ENCODE measurements around the gene KRTAP25-1. TPM values are rescaled to one million over a fixed set of nuclear protein-coding genes. Genes with fewer than 3 reads are reported as not detected.

The KRTAP25-1 gene, protein sequence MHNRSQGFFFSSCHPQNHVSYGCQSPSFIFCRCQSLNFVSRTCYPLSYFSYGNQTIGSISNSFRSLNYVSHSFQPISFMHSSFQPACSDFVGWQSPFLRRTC
- total RNA-seq, result not detected

DNA sequence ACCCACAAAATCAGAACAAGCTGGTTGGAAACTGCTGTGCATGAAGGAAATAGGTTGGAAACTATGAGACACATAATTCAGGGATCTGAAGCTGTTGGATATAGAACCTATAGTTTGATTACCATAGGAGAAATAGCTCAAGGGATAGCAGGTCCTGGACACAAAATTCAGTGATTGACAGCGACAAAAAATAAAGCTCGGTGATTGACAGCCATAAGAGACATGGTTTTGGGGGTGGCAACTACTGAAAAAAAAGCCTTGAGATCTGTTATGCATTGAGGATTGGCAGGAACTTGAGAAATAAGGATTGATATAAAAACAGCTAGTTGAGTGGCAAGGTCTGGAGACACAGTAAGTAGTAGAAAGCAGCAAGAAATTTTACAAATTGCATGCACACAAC lies at the start of gene KRTAP25-1:
Gene KRTAP25-1, minus strand, starts transcription at position 300 of the 400 bp plus-strand sequence. Its CDS starts 24 bp downstream, at position 276.
- no peaks in the 10 kb centered on the region for H3K9me3 ChIP-seq
- intact Hi-C loops (cut with DNase I), result no loop called here
- DNase-seq, result no peak

GRCh38 chr21:30338717-30339116 lies 49.4 kb upstream of the KRTAP25-1 start:
- no peaks in the 10 kb centered on the region for H3K9me3 ChIP-seq
- 92 to 94% methylated on average over 4 of the region's 4 CpGs for WGBS, 2 donors
- no peak overlapping the region for H3K27ac ChIP-seq
- H3K27me3 ChIP-seq, result no peaks in the 10 kb centered on the region
- H3K4me1 ChIP-seq, result no peaks in the 10 kb centered on the region
- no peaks in the 10 kb centered on the region for H3K36me3 ChIP-seq
- DNase-seq, result no peak
- TF ChIP-seq, protein P1, sequence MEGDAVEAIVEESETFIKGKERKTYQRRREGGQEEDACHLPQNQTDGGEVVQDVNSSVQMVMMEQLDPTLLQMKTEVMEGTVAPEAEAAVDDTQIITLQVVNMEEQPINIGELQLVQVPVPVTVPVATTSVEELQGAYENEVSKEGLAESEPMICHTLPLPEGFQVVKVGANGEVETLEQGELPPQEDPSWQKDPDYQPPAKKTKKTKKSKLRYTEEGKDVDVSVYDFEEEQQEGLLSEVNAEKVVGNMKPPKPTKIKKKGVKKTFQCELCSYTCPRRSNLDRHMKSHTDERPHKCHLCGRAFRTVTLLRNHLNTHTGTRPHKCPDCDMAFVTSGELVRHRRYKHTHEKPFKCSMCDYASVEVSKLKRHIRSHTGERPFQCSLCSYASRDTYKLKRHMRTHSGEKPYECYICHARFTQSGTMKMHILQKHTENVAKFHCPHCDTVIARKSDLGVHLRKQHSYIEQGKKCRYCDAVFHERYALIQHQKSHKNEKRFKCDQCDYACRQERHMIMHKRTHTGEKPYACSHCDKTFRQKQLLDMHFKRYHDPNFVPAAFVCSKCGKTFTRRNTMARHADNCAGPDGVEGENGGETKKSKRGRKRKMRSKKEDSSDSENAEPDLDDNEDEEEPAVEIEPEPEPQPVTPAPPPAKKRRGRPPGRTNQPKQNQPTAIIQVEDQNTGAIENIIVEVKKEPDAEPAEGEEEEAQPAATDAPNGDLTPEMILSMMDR (IDR thresholded peaks at IDR 0.05), result no peak
- no peak for TF ChIP-seq POLR2A (IDR thresholded peaks at IDR 0.05)
- H3K4me3 ChIP-seq (replicated peaks in 1 of 3), result no peak overlapping the region
- intact Hi-C loops (cut with DNase I), result no loop called here

More for the DNA sequence above, at the start of gene KRTAP25-1:
- Histone ChIP-seq H3K4me1 (no peaks in the 10 kb centered on the region), H3K4me3 (replicated peaks in 1 of 3) (no peak within 1 kb of the TSS), H3K27ac (no peak within 1 kb of the TSS), H3K36me3 (no peaks in the 10 kb centered on the region), H3K27me3 (no peaks in the 10 kb centered on the region)
- WGBS, 2 donors, result 94 to 99% methylated on average over 2 of the region's 2 CpGs
- no peak for TF ChIP-seq POLR2A (IDR thresholded peaks at IDR 0.05)
- TF ChIP-seq, protein P1 (IDR thresholded peaks at IDR 0.05), result no peak

DNA sequence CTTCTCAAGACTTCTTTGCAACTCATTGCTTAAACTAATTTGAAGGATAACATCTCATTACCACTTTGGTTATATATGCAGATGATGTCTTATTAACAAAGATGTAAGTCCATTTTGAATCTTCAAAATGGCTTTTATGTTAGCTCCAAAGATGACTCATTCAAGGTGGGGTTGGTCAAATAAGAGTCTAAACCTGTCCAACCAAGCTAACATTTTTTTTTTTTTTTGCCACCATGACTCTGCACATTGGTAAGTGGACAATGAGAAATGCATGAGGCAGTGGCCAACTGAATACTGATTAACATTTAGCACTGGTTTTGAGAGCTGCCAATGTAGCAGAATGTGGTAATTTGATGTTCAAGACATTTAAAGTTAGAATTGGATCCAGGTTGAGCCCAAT lies 48.5 kb upstream of the KRTAP25-1 start:
- no peaks in the 10 kb centered on the region for H3K4me1 ChIP-seq
- DNase-seq, result no peak
- no peaks in the 10 kb centered on the region for H3K9me3 ChIP-seq
- H3K36me3 ChIP-seq, result no peaks in the 10 kb centered on the region
- H3K4me3 ChIP-seq (replicated peaks in 1 of 3), result no peak overlapping the region
- no peaks in the 10 kb centered on the region for H3K27me3 ChIP-seq
- TF ChIP-seq, protein P1 (IDR thresholded peaks at IDR 0.05), result no peak
- TF ChIP-seq POLR2A (IDR thresholded peaks at IDR 0.05), result no peak
- no peak overlapping the region for H3K27ac ChIP-seq
- intact Hi-C loops (cut with DNase I), result no loop called here

DNA sequence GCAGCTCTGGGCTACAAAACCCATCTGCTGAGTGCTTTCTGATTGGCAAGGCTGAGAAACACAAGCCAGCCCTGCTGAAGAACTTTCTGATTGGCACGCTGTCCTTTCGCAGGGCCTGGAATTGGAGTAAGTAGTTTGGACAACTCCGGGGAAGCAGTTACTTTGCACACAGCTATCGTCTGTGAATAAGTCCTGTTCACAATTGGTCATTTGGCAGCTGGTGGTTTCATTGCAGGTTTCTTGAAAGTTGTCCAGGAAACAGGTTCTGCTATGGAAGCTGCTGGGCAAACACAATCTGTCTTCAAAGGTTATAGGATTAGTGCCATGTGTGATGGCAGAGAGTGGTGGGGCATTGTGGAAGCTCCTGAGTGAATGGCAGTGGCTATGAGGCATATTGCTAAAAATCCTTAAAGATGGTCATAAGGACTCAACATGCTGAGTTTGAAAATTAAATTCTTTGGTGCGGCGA lies 48.0 kb upstream of the KRTAP25-1 start, which contains the start of gene KRTAP27-1:
Gene KRTAP27-1, minus strand, starts transcription at position 419 of the 469 bp plus-strand sequence. Its CDS starts 26 bp downstream, at position 393.
- H3K36me3 ChIP-seq, result no peaks in the 10 kb centered on the region
- H3K4me3 ChIP-seq (replicated peaks in 1 of 3), result no peak within 1 kb of the TSS
- H3K9me3 ChIP-seq, result no peaks in the 10 kb centered on the region
- WGBS, 2 donors, result 91 to 100% methylated on average over 5 to 6 of the region's 6 CpGs
- intact Hi-C loops (cut with DNase I), result no loop called here
- no peak within 1 kb of the TSS for H3K27ac ChIP-seq
- H3K4me1 ChIP-seq, result no peaks in the 10 kb centered on the region
- DNase-seq, result no peak
- TF ChIP-seq, protein P1 (IDR thresholded peaks at IDR 0.05), result no peak
- no peak for TF ChIP-seq POLR2A (IDR thresholded peaks at IDR 0.05)
- no peaks in the 10 kb centered on the region for H3K27me3 ChIP-seq

- no peak for TF ChIP-seq POLR2A (IDR thresholded peaks at IDR 0.05)
- TF ChIP-seq, protein P1 (IDR thresholded peaks at IDR 0.05), result no peak
- H3K9me3 ChIP-seq, result no peaks in the 10 kb centered on the region
These were observed 47.3 kb upstream of the KRTAP25-1 start for GRCh38 chr21:30336596-30336995.

More at GRCh38 chr21:30336596-30336995, 47.3 kb upstream of the KRTAP25-1 start:
- no peak overlapping the region for H3K27ac ChIP-seq
- 56 to 57% methylated on average over 2 of the region's 2 CpGs for WGBS, 2 donors
- H3K4me3 ChIP-seq (replicated peaks in 1 of 3), result no peak overlapping the region
- H3K36me3 ChIP-seq, result no peaks in the 10 kb centered on the region
- intact Hi-C loops (cut with DNase I), result no loop called here
- H3K27me3 ChIP-seq, result no peaks in the 10 kb centered on the region
- no peaks in the 10 kb centered on the region for H3K4me1 ChIP-seq
- no peak for DNase-seq
